ENCODE measurements around the gene NCOR1.
"Not testable (repeated sequence)": the region's sequence is repeated elsewhere in the genome, so short reads cannot be mapped to it uniquely, and the experiment has no call there.

NCOR1 gene

GRCh38 chr17:16215273-16215964 is at the start of gene NCOR1:
Gene NCOR1, minus strand, starts transcription at chr17:16215534. Its CDS starts 20,965 bp downstream, at chr17:16194569.
- DNase-seq = peak; percentile 94 to 98 (median 96)

DNA sequence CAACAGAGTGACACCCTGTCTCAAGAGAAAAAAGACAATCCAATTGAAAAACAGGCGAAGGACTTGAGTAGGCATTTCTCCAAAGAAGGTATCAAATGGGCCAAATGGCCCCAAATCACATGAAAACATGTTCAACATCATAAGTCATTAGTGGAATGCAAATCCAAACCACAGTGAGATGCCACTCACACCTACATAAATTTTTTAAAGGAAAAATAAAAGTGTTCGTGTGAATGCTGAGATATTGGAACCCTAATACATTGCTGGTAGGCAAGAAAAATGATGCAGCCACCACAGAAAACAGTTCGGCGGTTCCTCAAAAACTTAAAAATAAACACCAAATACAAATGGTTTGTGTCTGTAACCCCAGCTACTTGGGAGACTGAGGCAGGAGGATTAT is 46.9 kb upstream of the NCOR1 start:
- no peak for DNase-seq

GRCh38 chr17:16261049-16261448 is 45.7 kb upstream of the NCOR1 start:
- no peak for DNase-seq

DNA sequence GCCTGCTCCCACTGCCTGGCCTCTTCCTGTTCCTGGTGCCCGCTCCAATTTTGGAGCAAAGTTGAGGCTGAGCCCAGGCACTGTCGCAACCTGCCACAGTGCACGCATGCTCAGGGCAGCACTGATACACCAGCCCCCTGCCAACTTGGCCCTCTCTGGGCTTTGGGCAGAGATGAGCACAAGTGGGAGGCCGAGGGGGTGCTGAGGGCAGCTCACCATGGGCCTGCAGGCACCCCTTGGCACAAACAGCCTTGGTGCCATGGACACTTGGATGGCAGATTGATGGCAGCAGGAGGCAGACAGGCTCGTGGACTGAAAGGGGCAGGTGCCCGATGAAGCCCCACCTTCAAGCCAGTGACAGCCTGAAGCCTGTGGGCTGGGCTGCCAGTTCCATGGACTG is 44.6 kb upstream of the NCOR1 start:
- no peak for DNase-seq

GRCh38 chr17:16258901-16259300 is 43.6 kb upstream of the NCOR1 start:
- peak in 1 of 3 donors; percentile 7 for DNase-seq

GRCh38 chr17:16255481-16255921 is 40.2 kb upstream of the NCOR1 start:
- peak in 1 of 3 donors; percentile 27 for DNase-seq

DNA sequence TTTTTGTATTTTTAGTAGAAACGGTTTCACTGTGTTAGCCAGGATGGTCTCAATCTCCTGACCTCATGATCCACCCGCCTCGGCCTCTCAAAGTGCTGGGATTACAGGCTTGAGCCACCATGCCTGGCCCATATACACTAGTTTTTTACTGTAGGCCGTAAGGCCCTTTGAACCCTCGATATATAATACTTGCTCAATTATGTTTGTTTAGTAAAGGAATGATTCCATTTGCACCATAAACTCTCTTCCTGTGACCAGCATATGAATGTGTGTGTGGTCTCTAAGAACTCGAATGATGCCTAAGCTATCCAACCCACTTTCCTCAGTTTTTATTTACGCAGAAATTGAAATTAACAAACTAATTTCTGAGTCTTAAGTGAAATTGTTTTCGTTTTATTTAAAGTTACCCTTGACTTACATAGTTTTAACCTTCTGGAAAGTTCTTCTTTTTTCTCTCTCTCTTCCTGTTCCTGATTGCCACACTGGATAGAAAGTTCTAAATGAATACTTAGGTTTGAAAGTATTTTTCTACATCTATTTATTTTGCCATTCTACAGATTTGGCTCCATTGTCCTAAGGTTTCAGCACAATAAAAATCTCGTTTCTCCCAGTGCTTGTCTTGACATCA is 39.6 kb upstream of the NCOR1 start:
- peak in 1 of 3 donors; percentile 31 for DNase-seq

- no peak for DNase-seq
Measured at GRCh38 chr17:16251556-16251955, 36.2 kb upstream of the NCOR1 start.

DNA sequence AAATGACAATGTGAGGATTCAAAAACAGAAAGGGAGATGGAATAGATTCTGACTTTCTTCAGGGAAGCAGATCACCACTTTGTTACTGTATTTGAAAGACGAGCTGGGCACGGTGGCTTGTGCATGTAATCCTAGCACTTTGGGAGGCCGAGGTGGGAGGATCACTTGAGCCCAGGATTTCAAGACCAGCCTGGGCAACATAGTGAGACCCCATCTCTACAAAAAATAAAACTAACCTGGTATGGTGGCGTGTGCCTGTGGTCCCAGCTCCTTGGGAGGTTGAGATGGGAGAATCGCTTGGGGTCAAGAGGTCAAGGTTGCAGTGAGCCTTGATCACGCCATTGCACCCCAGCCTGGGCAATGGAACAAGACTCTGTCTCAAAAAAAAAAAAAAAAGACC is 35.7 kb upstream of the NCOR1 start:
- no peak for DNase-seq

DNA sequence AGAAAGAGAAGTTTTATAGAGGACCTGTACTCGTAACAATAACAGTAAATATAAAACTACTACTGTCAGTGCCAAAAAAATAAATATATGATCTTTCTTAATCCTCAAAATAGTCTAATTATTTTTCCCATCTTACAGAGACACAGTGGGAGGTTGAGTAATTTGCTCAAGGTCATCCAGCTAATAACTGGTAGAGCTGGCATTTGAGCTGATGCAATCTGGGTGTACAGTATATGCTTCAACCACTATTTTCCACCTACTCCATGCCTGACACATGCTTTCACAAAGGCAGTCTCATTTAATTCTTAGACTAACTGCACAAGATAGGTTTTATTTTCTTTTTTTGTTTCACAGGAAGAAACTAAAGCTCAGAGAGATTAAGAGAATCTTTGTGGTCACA is 35.3 kb upstream of the NCOR1 start:
- peak; percentile 50 to 69 (median 59) for DNase-seq

GRCh38 chr17:16247586-16247984 is 32.3 kb upstream of the NCOR1 start:
- DNase-seq = no peak

GRCh38 chr17:16243801-16244567 is 28.6 kb upstream of the NCOR1 start:
- no peak for DNase-seq

- no peak for DNase-seq
Measured at GRCh38 chr17:16243385-16243784, 28.1 kb upstream of the NCOR1 start.

- no peak for DNase-seq
Measured at GRCh38 chr17:16241906-16242399, 26.6 kb upstream of the NCOR1 start.

- no peak for DNase-seq
Measured at GRCh38 chr17:16239931-16240330, 24.6 kb upstream of the NCOR1 start.

DNA sequence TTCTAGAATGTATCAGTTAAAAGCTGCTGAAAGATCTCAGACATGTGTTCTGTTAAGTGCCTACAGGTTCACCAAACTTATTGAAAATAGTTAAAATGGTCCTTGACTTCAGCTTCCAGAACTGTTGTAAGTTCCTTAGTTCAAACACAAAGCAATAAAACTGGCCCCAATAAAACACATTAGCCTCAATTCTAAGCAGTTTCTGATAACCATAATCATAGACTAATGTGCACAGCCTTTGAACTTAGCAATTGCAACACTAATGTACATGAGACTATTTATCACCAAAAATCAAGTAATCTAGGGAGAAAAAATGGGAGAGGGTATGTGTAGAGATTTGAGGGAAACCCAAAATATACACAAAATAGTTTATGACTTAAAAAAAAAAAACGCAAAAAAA is 17.1 kb upstream of the NCOR1 start:
- DNase-seq = no peak

DNA sequence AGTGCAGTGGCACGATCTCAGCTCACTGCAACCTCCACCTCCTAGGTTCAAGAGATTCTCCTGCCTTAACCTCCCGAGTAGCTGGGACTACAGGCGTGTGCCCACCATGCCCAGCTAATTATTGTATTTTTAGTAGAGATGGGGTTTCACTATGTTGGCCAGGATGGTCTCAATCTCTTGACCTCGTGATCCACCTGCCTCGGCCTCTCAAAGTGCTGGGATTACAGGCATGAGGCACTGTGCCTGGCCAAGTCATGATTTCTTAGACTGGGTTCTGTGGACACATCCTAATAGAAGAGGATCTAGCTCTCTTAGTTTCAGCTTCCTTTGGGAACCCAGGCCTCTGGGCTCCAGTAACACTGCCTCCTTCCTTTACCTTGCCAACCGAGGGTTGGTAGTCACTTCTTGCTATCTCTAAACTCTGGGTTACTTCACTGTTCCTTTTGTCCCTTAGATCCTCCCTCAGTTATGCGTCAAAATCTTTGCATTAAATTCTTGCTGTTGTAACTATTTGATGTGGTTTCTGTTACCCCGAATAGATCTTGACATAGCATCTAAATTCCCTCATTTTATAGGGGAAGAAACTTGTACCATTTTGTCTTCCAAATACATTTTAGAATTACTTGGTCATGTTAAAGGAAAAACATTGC is 14.7 kb upstream of the NCOR1 start:
- not testable (repeated sequence) for DNase-seq

GRCh38 chr17:16222406-16222805 is 7.1 kb upstream of the NCOR1 start:
- DNase-seq = no peak

DNA sequence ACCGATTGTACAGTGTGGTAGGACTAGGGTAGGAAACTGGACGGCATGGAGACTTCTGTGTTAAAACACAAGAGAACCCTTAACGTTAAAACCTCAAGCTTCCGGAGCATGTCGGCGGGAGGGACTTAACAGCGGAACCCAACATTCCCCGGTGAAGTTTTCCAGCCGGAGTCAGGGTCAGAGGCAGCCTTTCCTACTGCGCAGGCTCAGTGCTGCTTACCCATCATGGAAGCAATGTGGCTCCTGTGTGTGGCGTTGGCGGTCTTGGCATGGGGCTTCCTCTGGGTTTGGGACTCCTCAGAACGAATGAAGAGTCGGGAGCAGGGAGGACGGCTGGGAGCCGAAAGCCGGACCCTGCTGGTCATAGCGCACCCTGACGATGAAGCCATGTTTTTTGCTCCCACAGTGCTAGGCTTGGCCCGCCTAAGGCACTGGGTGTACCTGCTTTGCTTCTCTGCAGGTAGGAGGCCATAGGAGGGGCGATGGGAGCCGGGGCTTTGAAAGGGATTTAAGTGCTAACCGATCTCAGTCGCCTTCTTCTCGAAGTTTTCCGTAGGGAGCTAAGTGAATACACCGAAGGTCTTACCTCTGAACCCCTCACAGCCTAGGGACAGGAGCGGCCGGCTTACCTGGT is 1.8 kb upstream of the NCOR1 start, which contains the start of gene PIGL:
Gene PIGL, plus strand, starts transcription at position 209 of the 634 bp plus-strand sequence. Its CDS starts 17 bp downstream, at position 226.
- peak; percentile 93 to 96 (median 93) for DNase-seq

DNA sequence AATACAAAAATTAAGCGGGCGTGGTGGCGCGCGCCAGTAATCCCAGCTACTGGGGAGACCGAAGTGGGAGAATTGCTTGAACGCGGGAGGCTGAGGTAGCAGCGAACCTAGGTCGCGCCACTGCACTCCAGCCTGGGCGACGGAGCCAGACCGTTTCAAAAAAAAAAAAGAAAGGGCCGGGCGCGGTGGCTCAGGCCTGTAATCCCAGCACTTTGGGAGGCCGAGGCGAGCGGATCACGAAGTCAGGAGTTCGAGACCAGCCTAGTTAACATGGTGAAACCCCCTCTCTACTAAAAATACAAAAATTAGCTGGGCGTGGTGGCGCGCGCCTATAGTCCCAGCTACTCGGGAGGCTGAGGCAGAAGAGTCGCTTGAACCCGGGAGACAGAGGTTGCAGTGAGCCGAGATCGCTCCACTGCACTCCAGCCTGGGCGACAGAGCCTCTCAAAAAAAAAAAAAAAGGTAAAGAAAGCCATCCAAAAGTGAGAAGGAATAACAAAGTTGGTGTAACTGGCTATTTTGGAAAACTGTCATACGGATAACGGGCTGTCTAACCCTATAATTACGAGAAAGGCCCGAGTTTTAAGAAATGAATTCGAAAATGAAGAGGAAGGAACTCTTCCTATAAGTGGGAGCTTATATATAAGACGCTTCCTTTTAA is 1.1 kb upstream of the NCOR1 start:
- not testable (repeated sequence) for DNase-seq

DNA sequence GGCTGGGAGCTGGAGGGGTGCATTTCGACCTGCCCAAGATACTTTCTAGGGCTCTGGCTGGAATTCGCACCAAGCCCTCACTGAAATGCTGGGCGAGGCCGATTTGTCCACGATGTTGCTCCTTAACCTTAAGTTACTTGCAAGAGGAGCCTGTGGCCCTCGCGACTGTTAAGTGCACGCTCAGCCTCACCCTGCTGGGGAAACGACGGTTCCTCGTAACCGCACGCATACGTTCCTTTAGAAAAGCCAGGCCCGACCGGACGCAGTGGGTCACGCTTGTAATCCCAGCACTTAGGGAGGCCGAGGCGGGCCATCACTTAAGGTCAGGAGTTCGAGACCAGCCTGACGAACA is 607 bp upstream of the NCOR1 start:
- DNase-seq = peak in 1 of 3 donors; percentile 26

DNA sequence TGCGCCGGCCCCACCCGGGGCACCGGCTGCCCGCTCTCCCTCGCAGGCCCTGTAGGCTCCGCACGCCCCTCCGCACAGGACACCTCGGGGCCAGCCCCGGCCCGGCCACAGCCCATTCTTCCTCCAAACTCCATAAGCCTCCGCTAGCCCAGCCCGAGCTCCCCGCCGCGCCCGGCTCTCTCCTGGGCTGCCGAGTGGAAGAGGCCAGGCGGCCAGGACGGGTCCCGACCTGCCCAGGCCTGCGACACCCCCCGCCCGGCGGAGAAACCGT is 397 bp downstream of the NCOR1 start:
- peak; percentile 41 to 73 (median 48) for DNase-seq

Measured in suppressor macrophage treated with lipopolysaccharide for 1 hour (primary cell).